Tibial nerve (tissue), 4 donors: Measurements from ENCODE around the gene FBLN7.

Source experiments
- CTCF ChIP-seq, 5 experiments: fragments of 200-600 bp in 3 of 5; fragments of 450-650 bp in 2 of 5; sonication (generic) in 3 of 5; IDR thresholded peaks; one replicate each; pipeline ENCODE4 v1.5.1; 2016 to 2019; ENCODE audit warnings: antibody characterized with exemption in 5 of 5, mild to moderate bottlenecking in 3 of 5, moderate library complexity in 2 of 5
- EP300 ChIP-seq, 2 donors: sonication (generic); formaldehyde crosslinking; IDR thresholded peaks; one replicate each; pipeline ENCODE4 v1.6.1; 2017; ENCODE audit warnings: antibody characterized with exemption in 2 of 2, mild to moderate bottlenecking in 1 of 2
- POLR2A ChIP-seq, 2 donors: fragments of 450-650 bp; IDR thresholded peaks; one replicate each; pipeline ENCODE4 v1.6.1; 2017; ENCODE audit warnings: antibody characterized with exemption in 2 of 2, mild to moderate bottlenecking in 2 of 2, moderate library complexity in 2 of 2

GRCh38 chr2:112121682-112122254, 16.4 kb upstream of the FBLN7 start:
- peak; percentile 30 to 48 (median 41) for TF ChIP-seq CTCF (IDR thresholded peaks at IDR 0.05)
- TF ChIP-seq POLR2A (IDR thresholded peaks at IDR 0.05): no peak
- no peak for TF ChIP-seq EP300 (IDR thresholded peaks at IDR 0.05)
